H1 (cell line): ENCODE data around the gene TMEM181. TPM values are rescaled to one million over a fixed set of nuclear protein-coding genes. Genes with fewer than 3 reads are reported as not detected.

Experiments used
- ASH2L ChIP-seq: fragments of 200-600, 300-600 bp; sonication (generic); IDR thresholded peaks from one replicate; pipeline ENCODE4 v1.7.1; 2017; ENCODE audit warnings: low read length
- CBX8 ChIP-seq: fragments of 300-800, 300-1000 bp; sonication (generic); IDR thresholded peaks from 2 replicates; pipeline ENCODE4 v1.7.1; 2016; ENCODE audit warnings: low read depth, low read length, borderline replicate concordance
- CTCF ChIP-seq, 3 experiments: IDR thresholded peaks; 1 replicate in 2 of 3; 2 replicates in 1 of 3; pipeline versions ENCODE4 v1.5.1 to v1.6.1; 2011; ENCODE audit warnings: low read length in 3 of 3, mild to moderate bottlenecking in 3 of 3, inconsistent platforms in 2 of 3, low read depth in 1 of 3, moderate library complexity in 1 of 3; ENCODE audit not compliant: insufficient read depth in 1 of 3; ENCODE audit errors: control extremely low read depth in 1 of 3
- GABPA ChIP-seq: IDR thresholded peaks from 2 replicates; pipeline ENCODE4 v1.6.1; 2011; ENCODE audit warnings: mild to moderate bottlenecking, low read length, moderate library complexity, borderline replicate concordance; ENCODE audit not compliant: insufficient read depth
- KDM1A ChIP-seq: fragments of 200-600, 300-600 bp; sonication (generic); IDR thresholded peaks from 2 replicates; pipeline ENCODE4 v1.7.1; 2016; ENCODE audit warnings: mild to moderate bottlenecking, low read length, borderline replicate concordance
- POLR2A ChIP-seq, 2 experiments: IDR thresholded peaks; 1 replicate in 1 of 2; 2 replicates in 1 of 2; pipeline ENCODE4 v1.6.1; 2011; ENCODE audit warnings: low read depth in 2 of 2, low read length in 2 of 2, mild to moderate bottlenecking in 2 of 2; ENCODE audit errors: control extremely low read depth in 1 of 2
- POLR2AphosphoS5 ChIP-seq: IDR thresholded peaks from 2 replicates; pipeline ENCODE4 v1.6.1; 2011; ENCODE audit warnings: low read depth, low read length
- RAD21 ChIP-seq, 2 experiments: IDR thresholded peaks in 1 of 2; conservative IDR thresholded peaks in 1 of 2; 2 replicates each; pipeline ENCODE4 v1.6.1; 2011; ENCODE audit warnings: low read depth in 2 of 2, low read length in 2 of 2, improper control_type of control experiment in 1 of 2, inconsistent platforms in 1 of 2, mild to moderate bottlenecking in 1 of 2, moderate library complexity in 1 of 2
- RBBP5 ChIP-seq: IDR thresholded peaks from 2 replicates; pipeline ENCODE4 v1.7.1; 2012; ENCODE audit warnings: low read depth, mild to moderate bottlenecking, inconsistent platforms, low read length, moderate library complexity, borderline replicate concordance
- SP1 ChIP-seq: IDR thresholded peaks from 2 replicates; pipeline ENCODE4 v1.6.1; 2011; ENCODE audit warnings: low read depth, low read length
- SP4 ChIP-seq: IDR thresholded peaks from 2 replicates; pipeline ENCODE4 v1.6.1; 2012; ENCODE audit warnings: low read length, inconsistent platforms
- TAF1 ChIP-seq: IDR thresholded peaks from 2 replicates; pipeline ENCODE4 v1.6.1; 2011; ENCODE audit warnings: mild to moderate bottlenecking, low read depth, low read length
- TAF7 ChIP-seq: optimal IDR thresholded peaks from 2 replicates; pipeline ENCODE3; 2011; ENCODE audit warnings: low read depth, mild to moderate bottlenecking, inconsistent platforms, low read length, moderate library complexity, borderline replicate concordance
- YY1 ChIP-seq: IDR thresholded peaks from 2 replicates; pipeline ENCODE4 v1.6.1; 2011; ENCODE audit warnings: low read depth, mild to moderate bottlenecking, low read length
- polyA plus RNA-seq, 7 experiments: library from polyadenylated mRNA; depleted of rRNA in 3 of 7; stranded (reverse) in 5 of 7; unstranded in 2 of 7; fragments of >200 nt in 5 of 7; fragments of 200-250 nt in 2 of 7; gene quantifications; 1 replicate in 5 of 7; 2 replicates in 1 of 7; 4 replicates in 1 of 7; pipeline versions ENCODE4 v1.2.1 to v1.2.3, GENCODE V29; 2011 to 2013; ENCODE audit warnings: missing spikeins in 2 of 7, mixed read lengths in 2 of 7
- total RNA-seq: library from RNA; stranded (reverse); fragmentation: NEBNext Ultra II Directional; extraction: Animal tissue kit (Norgen Biotek cat#: 25700); gene quantifications from 2 replicates; pipeline ENCODE4 v1.2.1, GENCODE V29; 2021

Gene TMEM181
- total and polyA plus RNA-seq, 2 of the 8 experiments (the other 6 are each of a cell fraction or from before 2014, with no cell fraction given), result 8.6 to 19.0 TPM

- TF ChIP-seq SP4 (0 out of 2 replicates have a peak, but pooled peaks have one; percentile 34), RBBP5 (0 out of 2 replicates have a peak, but pooled peaks have one; percentile 26), TAF7 (peak; percentile 50), GABPA (peak; percentile 20; the same call in 1 of the 2 replicates), CBX8 (no peak), POLR2AphosphoS5 (peak; percentile 72), CTCF (IDR thresholded peaks at IDR 0.05; ENCODE audit: control extremely low read depth in 1 of 3, insufficient read depth in 1 of 3, low read depth in 1 of 3, low read length in 3 of 3) (peak; percentile 52 to 96 (median 82)), SP1 (0 out of 2 replicates have a peak, but pooled peaks have one; percentile 43), TAF1 (peak; percentile 65), ASH2L (peak; percentile 88), RAD21 (IDR thresholded peaks at IDR 0.05 in 1 of 2, conservative IDR thresholded peaks at IDR 0.05 in 1 of 2; ENCODE audit: low read depth in 2 of 2, low read length in 2 of 2) (peak; percentile 62 to 82), POLR2A (IDR thresholded peaks at IDR 0.05; ENCODE audit: control extremely low read depth in 1 of 2, low read depth in 2 of 2, low read length in 2 of 2) (peak in 1 of 2 experiments; percentile 66; a peak in 2 of 3 replicates), KDM1A (no peak; the same call in 1 of the 2 replicates), YY1 (0 out of 2 replicates have a peak, but pooled peaks have one; percentile 27)
Measured at GRCh38 chr6:158518191-158519127, 41.4 kb upstream of the TMEM181 start (continued).
